Chondrocyte (in vitro differentiated cells): ENCODE measurements around the gene MARCKS. TPM values are rescaled to one million over a fixed set of nuclear protein-coding genes. Genes with fewer than 3 reads are reported as not detected.

Source experiments
- DNase-seq: peaks from one replicate; pipeline ENCODE4 v3.0.0; 2021; ENCODE audit warnings: mixed read lengths, low spot score
- H3K27ac Mint-ChIP-seq: one replicate; pipeline ENCODE4 v1.8.0; 2021; ENCODE audit warnings: mild to moderate bottlenecking, moderate library complexity, mixed read lengths; ENCODE audit not compliant: unreplicated experiment
- H3K27me3 Mint-ChIP-seq: 2 replicates; pipeline ENCODE4 v1.8.0; 2021; ENCODE audit warnings: low read depth, mixed read lengths
- H3K36me3 Mint-ChIP-seq: 2 replicates; pipeline ENCODE4 v1.8.0; 2021; ENCODE audit warnings: low read depth, mixed read lengths
- H3K4me1 Mint-ChIP-seq: 2 replicates; pipeline ENCODE4 v1.8.0; 2021; ENCODE audit warnings: low read depth, mild to moderate bottlenecking, mixed read lengths
- H3K4me3 Mint-ChIP-seq: one replicate; pipeline ENCODE4 v1.8.0; 2021; ENCODE audit warnings: mild to moderate bottlenecking, moderate library complexity, mixed read lengths; ENCODE audit not compliant: unreplicated experiment
- H3K9me3 Mint-ChIP-seq: 2 replicates; pipeline ENCODE4 v1.8.0; 2021; ENCODE audit warnings: low read depth, mixed read lengths
- CTCF ChIP-seq: fragments of 200-600 bp; sonication (generic); IDR thresholded peaks from 2 replicates; pipeline ENCODE4 v1.5.0; 2021; ENCODE audit warnings: antibody characterized with exemption, mild to moderate bottlenecking, moderate library complexity
- total RNA-seq: library from RNA; stranded (reverse); gene quantifications from 3 replicates; pipeline ENCODE4 v1.2.1, GENCODE V29; 2021

The MARCKS gene
- total RNA-seq, 1 donor from 2014 or later = 257 TPM

DNA sequence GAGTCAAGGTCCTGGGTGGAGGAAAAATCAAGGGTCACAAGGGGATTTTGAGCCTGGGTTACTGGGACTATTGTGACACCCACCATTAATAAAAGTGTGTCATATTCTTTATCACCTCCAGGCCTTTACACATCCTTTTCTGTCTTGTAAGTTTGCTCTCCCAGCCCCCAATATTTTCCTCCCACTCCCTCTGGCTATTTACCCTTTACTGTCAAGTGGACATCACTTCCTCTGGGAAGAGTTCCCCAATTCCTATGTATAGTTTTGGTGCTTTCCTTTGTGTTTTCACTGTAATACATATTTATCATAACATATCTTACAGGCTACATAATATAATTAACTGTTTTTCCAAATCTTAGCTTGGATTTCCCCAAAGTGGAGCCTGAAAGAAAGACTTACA, 36.3 kb downstream of the MARCKS start:
- no peak overlapping the region for H3K27ac Mint-ChIP-seq
- peaks cover 2% of the 10 kb centered on the region for H3K36me3 Mint-ChIP-seq
- H3K9me3 Mint-ChIP-seq = peaks cover 14% of the 10 kb centered on the region
- no peak for TF ChIP-seq CTCF
- peaks cover 20% of the 10 kb centered on the region for H3K4me1 Mint-ChIP-seq
- no peak overlapping the region for H3K4me3 Mint-ChIP-seq
- H3K27me3 Mint-ChIP-seq = no peaks in the 10 kb centered on the region
- no peak for DNase-seq

DNA sequence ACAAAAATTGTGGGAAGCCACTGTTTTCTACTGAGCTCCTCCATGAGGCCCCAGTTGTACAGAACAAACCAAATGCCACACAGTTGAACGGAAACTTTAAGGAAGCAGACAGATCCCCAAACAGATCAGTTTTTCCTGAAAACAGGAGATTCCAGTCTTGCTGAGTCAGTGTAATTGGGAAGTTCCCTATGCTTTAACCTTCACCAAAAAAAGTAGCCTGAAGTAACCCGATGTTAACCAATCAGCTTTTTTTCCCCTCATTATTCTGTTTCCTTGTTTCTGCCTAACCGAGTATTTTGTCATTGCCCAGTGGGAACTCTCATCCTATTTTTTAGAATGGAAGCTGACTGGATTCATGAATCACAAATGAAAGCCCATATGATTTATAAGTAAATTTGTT, 36.7 kb downstream of the MARCKS start:
- H3K36me3 Mint-ChIP-seq = peaks cover 2% of the 10 kb centered on the region
- no peak for DNase-seq
- peaks cover 20% of the 10 kb centered on the region for H3K4me1 Mint-ChIP-seq
- TF ChIP-seq CTCF = no peak
- peaks cover 14% of the 10 kb centered on the region for H3K9me3 Mint-ChIP-seq
- peak overlapping the region; percentile 42 for H3K27ac Mint-ChIP-seq
- H3K27me3 Mint-ChIP-seq = no peaks in the 10 kb centered on the region
- H3K4me3 Mint-ChIP-seq = no peak overlapping the region

DNA sequence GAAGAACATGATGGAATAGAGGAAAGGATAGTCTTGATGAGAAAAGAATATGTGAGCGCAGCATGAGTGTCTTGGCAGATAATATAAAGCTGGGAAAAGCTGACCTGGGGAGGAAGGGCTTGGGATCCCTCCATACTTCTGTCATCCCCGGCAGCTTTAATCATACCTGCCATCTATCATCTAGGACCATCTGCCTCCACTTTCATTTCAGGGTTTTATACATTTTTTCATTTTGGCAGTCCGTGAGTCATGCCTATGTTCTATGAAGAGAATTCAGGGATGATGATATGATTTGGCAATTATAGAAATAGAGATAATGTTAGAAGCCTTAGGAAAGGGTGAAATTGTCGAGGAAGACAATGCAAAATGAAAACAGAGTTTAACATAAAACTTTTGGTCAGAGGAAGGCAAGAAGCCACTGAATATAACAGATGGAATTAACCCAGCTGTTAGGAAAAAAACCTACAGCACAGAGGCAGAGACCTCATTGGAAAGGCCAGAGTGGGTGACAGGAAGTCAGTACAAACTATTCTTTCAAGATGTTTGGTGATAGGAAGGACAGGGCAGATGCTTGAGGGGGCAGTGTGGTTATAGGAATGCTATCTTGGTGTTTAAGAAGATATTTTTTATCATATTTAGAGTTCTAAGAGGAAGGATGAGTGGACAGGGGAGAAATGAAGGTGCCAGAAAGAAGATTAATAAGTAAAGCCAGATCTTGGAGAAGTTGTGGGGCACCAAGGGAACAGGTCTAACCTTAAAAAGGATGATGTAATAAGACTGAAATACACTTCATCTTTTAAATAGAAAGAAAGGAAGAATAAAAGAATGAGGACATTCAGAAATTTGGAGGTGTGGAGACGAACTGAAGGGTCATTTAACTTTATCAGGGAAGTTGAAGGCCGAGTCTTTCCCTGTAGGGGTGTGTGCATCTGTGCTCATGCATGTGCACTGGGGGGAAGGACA, 37.8 kb downstream of the MARCKS start:
- TF ChIP-seq CTCF = no peak
- Mint-ChIP-seq H3K36me3 (peaks cover 4% of the 10 kb centered on the region), H3K4me1 (peaks cover 15% of the 10 kb centered on the region), H3K27me3 (no peaks in the 10 kb centered on the region), H3K9me3 (peaks cover 17% of the 10 kb centered on the region), H3K4me3 (no peak overlapping the region), H3K27ac (peak overlapping the region; percentile 60)
- DNase-seq = no peak

DNA sequence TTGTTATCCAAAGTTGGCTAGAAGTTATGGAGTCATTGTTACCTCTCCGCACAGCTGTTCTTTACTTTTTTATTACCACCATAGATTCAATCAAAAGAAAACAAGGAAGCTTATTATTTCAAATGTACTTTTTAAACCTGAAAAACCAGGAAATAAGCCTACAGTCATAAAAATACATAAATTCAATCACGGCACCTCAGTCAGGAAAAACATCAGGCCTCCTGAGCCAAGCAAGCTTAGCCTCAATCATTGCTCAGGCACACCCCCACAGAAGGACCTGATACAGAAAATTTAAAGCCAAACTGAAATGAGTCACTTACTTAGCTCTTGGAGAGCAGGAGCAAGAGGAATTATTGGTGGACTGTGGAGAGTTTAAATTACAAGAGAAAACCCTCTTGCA, 44.3 kb downstream of the MARCKS start:
- no peak for TF ChIP-seq CTCF
- Mint-ChIP-seq H3K36me3 (peaks cover 2% of the 10 kb centered on the region), H3K27ac (no peak overlapping the region), H3K9me3 (peaks cover 4% of the 10 kb centered on the region), H3K4me3 (no peak overlapping the region), H3K27me3 (no peaks in the 10 kb centered on the region), H3K4me1 (peaks cover 34% of the 10 kb centered on the region)
- no peak for DNase-seq

DNA sequence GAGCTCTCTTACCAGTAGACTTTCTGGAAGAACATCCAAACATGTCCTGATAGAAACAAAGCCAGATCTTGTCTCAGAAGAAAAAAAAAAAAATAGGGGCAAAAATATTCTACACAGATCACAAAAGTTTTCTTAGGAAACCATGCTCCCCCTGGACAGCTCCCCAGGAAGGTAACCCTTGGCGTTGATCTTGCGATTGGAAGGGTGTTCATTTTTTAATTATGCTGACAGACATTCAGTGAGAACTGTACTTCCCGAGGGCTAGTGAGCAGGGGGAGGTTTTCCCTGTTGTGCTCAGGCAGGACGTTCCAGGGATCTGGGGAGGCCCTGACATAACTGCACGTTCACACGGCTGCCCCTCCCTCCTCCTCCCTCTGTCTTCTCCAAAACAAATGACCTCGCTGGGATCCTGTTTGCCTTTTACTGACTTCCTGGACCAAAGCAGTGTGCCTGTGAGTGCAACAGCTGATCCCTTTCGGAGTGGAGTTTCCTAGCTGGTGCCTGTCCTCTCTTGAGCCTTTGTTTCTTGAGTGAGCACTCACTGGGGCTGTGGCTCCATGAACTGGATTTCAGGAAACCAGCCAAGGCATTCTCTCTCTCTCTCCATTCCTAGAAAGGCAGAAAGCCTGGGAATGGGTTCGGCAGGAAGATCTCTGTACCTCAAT, 46.7 kb downstream of the MARCKS start:
- TF ChIP-seq CTCF = no peak
- Mint-ChIP-seq H3K4me3 (peak overlapping the region; percentile 44), H3K27me3 (no peaks in the 10 kb centered on the region), H3K27ac (peak overlapping the region; percentile 89), H3K9me3 (peaks cover 4% of the 10 kb centered on the region), H3K4me1 (peaks cover 36% of the 10 kb centered on the region), H3K36me3 (peaks cover 2% of the 10 kb centered on the region)
- no peak for DNase-seq
